ENCODE data around the gene WDFY2.

WDFY2 gene

DNA sequence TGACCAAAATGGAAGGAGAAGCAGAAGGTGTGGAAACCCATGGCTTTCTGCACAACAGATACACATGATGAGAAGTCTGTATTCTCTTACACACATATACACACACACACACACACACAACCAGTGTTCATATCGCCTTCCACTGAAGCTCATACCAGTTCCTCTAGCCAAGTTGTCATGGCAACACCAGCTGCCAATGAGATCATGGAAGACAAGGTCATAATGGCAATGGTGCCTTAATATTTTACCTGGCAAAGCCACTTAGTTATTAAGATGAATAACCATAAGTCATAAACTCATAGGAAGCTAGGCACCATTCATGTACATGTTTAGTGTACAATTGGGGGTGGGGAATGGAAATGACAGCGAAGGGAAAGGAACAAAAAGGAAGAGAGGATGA lies 222.3 kb downstream of the WDFY2 start:
- no peaks in the 10 kb centered on the region for H3K79me2 ChIP-seq (ENCODE audit: insufficient read depth, low read length)
- no peaks in the 10 kb centered on the region for H3K27me3 ChIP-seq (ENCODE audit: insufficient read depth, low read length, poor library complexity, severe bottlenecking)
- H3K4me2 ChIP-seq (ENCODE audit: low read depth, low read length, poor library complexity, severe bottlenecking) = no peak overlapping the region
- TF ChIP-seq, protein P1, sequence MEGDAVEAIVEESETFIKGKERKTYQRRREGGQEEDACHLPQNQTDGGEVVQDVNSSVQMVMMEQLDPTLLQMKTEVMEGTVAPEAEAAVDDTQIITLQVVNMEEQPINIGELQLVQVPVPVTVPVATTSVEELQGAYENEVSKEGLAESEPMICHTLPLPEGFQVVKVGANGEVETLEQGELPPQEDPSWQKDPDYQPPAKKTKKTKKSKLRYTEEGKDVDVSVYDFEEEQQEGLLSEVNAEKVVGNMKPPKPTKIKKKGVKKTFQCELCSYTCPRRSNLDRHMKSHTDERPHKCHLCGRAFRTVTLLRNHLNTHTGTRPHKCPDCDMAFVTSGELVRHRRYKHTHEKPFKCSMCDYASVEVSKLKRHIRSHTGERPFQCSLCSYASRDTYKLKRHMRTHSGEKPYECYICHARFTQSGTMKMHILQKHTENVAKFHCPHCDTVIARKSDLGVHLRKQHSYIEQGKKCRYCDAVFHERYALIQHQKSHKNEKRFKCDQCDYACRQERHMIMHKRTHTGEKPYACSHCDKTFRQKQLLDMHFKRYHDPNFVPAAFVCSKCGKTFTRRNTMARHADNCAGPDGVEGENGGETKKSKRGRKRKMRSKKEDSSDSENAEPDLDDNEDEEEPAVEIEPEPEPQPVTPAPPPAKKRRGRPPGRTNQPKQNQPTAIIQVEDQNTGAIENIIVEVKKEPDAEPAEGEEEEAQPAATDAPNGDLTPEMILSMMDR (conservative IDR thresholded peaks at IDR 0.05; ENCODE audit: low read length) = no peak
- TF ChIP-seq EZH2phosphoT487 (IDR thresholded peaks at IDR 0.05; ENCODE audit: borderline replicate concordance) = no peak
- no peak overlapping the region for H2AFZ ChIP-seq (ENCODE audit: low read length)
- no peak overlapping the region for H3K4me3 ChIP-seq (ENCODE audit: low read length, poor library complexity, severe bottlenecking)
- H3K9me2 ChIP-seq (replicated peaks; ENCODE audit: low read depth, low read length) = no peaks in the 10 kb centered on the region
- H3K9me3 ChIP-seq (ENCODE audit: insufficient read depth, low read depth, low read length) = no peaks in the 10 kb centered on the region
- H3K36me3 ChIP-seq (ENCODE audit: insufficient read depth, low read length) = no peaks in the 10 kb centered on the region
- peaks cover 25% of the 10 kb centered on the region for H3K4me1 ChIP-seq (ENCODE audit: insufficient read depth, low read length, poor library complexity, severe bottlenecking)
- H4K20me1 ChIP-seq (ENCODE audit: insufficient read depth, low read length, poor library complexity, severe bottlenecking) = no peaks in the 10 kb centered on the region
- no peak overlapping the region for H3K9ac ChIP-seq (ENCODE audit: low read depth, low read length, poor library complexity, severe bottlenecking)
- no peaks in the 10 kb centered on the region for H3F3A ChIP-seq (ENCODE audit: low read depth)

DNA sequence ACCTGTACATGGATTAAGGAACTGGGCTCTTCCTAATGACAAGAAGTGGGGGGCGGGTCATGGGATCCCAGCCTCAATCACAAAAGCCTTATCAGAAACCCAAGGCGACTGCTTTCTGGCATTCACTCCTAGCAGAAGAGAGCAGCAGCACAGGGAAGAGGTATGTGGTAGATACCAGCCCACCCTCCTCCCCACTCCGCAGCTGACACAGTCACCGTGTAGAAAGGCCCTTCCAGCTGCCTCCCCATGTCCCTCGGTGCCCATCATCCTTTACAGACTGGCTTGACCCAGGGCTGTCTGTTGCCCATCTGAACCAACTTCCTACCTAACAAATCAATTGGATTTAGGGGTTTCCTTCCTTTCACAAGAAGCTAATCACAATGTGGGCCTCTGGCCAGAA lies 222.8 kb downstream of the WDFY2 start:
- TF ChIP-seq, protein P1 (conservative IDR thresholded peaks at IDR 0.05; ENCODE audit: low read length) = no peak
- no peak for TF ChIP-seq EZH2phosphoT487 (IDR thresholded peaks at IDR 0.05; ENCODE audit: borderline replicate concordance)
- H3K27me3 ChIP-seq (ENCODE audit: insufficient read depth, low read length, poor library complexity, severe bottlenecking) = no peaks in the 10 kb centered on the region
- H3K4me2 ChIP-seq (ENCODE audit: low read depth, low read length, poor library complexity, severe bottlenecking) = no peak overlapping the region
- H4K20me1 ChIP-seq (ENCODE audit: insufficient read depth, low read length, poor library complexity, severe bottlenecking) = no peaks in the 10 kb centered on the region
- H3K36me3 ChIP-seq (ENCODE audit: insufficient read depth, low read length) = no peaks in the 10 kb centered on the region
- no peaks in the 10 kb centered on the region for H3K9me3 ChIP-seq (ENCODE audit: insufficient read depth, low read depth, low read length)
- H3K4me3 ChIP-seq (ENCODE audit: low read length, poor library complexity, severe bottlenecking) = no peak overlapping the region
- H3K9ac ChIP-seq (ENCODE audit: low read depth, low read length, poor library complexity, severe bottlenecking) = no peak overlapping the region
- H3F3A ChIP-seq (ENCODE audit: low read depth) = no peaks in the 10 kb centered on the region
- H2AFZ ChIP-seq (ENCODE audit: low read length) = no peak overlapping the region
- no peaks in the 10 kb centered on the region for H3K79me2 ChIP-seq (ENCODE audit: insufficient read depth, low read length)
- no peaks in the 10 kb centered on the region for H3K9me2 ChIP-seq (replicated peaks; ENCODE audit: low read depth, low read length)
- H3K4me1 ChIP-seq (ENCODE audit: insufficient read depth, low read length, poor library complexity, severe bottlenecking) = peaks cover 28% of the 10 kb centered on the region

DNA sequence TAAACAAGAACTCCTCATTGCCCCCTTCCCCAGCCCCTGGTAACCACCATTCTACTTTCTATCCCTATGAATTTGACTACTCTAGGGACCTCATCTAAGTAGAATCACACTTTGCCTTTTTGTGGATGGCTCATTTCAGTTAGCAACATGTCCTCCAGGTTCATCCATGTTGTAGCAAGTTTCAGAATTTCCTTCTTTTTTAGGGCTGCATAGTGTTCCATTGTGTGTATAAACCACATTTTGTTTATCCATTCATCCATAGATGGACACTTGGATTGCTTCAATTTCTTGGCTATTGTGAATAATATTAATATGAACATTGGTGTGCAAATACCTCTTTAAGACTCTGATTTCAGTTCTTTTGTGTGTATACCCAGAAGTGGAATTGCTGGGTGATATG lies 224.5 kb downstream of the WDFY2 start:
- Histone ChIP-seq H3K36me3 (ENCODE audit: insufficient read depth, low read length) (no peaks in the 10 kb centered on the region), H2AFZ (ENCODE audit: low read length) (no peak overlapping the region), H4K20me1 (ENCODE audit: insufficient read depth, low read length, poor library complexity, severe bottlenecking) (no peaks in the 10 kb centered on the region), H3K4me3 (ENCODE audit: low read length, poor library complexity, severe bottlenecking) (no peak overlapping the region), H3K9ac (ENCODE audit: low read depth, low read length, poor library complexity, severe bottlenecking) (no peak overlapping the region), H3K9me2 (replicated peaks; ENCODE audit: low read depth, low read length) (no peaks in the 10 kb centered on the region), H3F3A (ENCODE audit: low read depth) (no peaks in the 10 kb centered on the region), H3K27me3 (ENCODE audit: insufficient read depth, low read length, poor library complexity, severe bottlenecking) (no peaks in the 10 kb centered on the region), H3K4me1 (ENCODE audit: insufficient read depth, low read length, poor library complexity, severe bottlenecking) (peaks cover 16% of the 10 kb centered on the region), H3K4me2 (ENCODE audit: low read depth, low read length, poor library complexity, severe bottlenecking) (no peak overlapping the region), H3K9me3 (ENCODE audit: insufficient read depth, low read depth, low read length) (no peaks in the 10 kb centered on the region), H3K79me2 (ENCODE audit: insufficient read depth, low read length) (no peaks in the 10 kb centered on the region)
- TF ChIP-seq EZH2phosphoT487 (IDR thresholded peaks at IDR 0.05; ENCODE audit: borderline replicate concordance) = no peak
- TF ChIP-seq, protein P1 (conservative IDR thresholded peaks at IDR 0.05; ENCODE audit: low read length) = no peak
